ENCODE data around the gene PEX14. TPM values are rescaled to one million over a fixed set of nuclear protein-coding genes. Genes with fewer than 3 reads are reported as not detected.

The PEX14 gene
- total and polyA plus RNA-seq, 2 donors (not counting 3 experiments of a cell fraction or from before 2014, with no cell fraction given): 19.5 to 26.5 TPM

DNA sequence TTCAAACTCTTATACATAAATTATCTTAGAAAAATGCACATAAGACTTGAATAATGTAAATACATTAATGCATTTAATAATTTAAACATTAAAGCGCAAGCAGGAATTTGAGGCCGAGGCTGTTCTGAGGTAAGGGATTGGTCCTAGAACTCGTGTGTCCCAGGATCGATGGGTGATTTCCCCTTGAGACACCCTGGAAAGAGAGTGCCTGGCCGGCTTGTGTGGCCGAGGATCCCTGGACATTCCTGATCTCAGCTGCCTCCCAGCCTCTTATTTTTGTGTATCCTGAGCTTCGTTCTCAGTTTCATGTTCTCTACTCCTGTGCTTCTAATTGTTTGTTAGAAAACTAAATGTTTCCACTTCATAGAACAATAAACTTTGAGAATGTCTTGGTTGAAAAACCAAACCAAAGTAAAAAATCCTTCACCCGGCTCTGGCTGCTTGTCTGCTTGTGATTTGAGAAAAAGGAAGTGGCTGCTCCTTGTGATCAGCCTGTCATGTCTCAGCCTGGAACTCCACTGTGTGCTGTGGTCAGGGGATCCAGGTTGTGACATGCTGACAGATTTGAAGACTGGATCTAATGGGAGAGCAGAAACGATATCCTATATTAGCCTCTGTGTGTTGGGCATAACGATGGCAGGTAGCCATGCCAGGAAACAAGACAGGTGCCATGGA is 40.7 kb downstream of the PEX14 start:
- Histone ChIP-seq H4K20me1 (replicated peaks; ENCODE audit: control insufficient read depth, extremely low read depth, insufficient read depth, low read length) (no peaks in the 10 kb centered on the region), H3K9ac (replicated peaks; ENCODE audit: extremely low read depth, insufficient read depth, low read length) (no peak overlapping the region), H3K36me3 (ENCODE audit: control insufficient read depth in 2 of 2, extremely low read depth in 1 of 2, insufficient read depth in 2 of 2, low read length in 2 of 2) (no peaks in the 10 kb centered on the region), H3K4me1 (ENCODE audit: control insufficient read depth, extremely low read depth, insufficient read depth, low read length) (peaks cover 13% of the 10 kb centered on the region), H3K27ac (ENCODE audit: insufficient read depth, low read depth, low read length) (no peak overlapping the region), H3K27me3 (ENCODE audit: control insufficient read depth in 2 of 2, insufficient read depth in 2 of 2, low read length in 2 of 2) (no peaks in the 10 kb centered on the region), H3K4me3 (replicated peaks in 1 of 3; ENCODE audit: insufficient read depth in 1 of 3, low read depth in 1 of 3, low read length in 3 of 3) (no peak overlapping the region), H3K79me2 (ENCODE audit: control insufficient read depth, insufficient read depth, low read length) (peaks cover 27% of the 10 kb centered on the region), H3K9me1 (replicated peaks; ENCODE audit: control insufficient read depth, extremely low read depth, insufficient read depth, low read length) (no peaks in the 10 kb centered on the region), H2AFZ (ENCODE audit: low read depth, low read length) (no peak overlapping the region), H3K4me2 (ENCODE audit: insufficient read depth, low read length) (no peak overlapping the region), H3K9me3 (replicated peaks; ENCODE audit: control insufficient read depth, insufficient read depth, low read length) (no peaks in the 10 kb centered on the region)
- TF ChIP-seq MAX (IDR thresholded peaks at IDR 0.05; ENCODE audit: insufficient read depth, insufficient read length) (no peak), FOS (IDR thresholded peaks at IDR 0.05; ENCODE audit: borderline replicate concordance, insufficient read depth, low read length) (no peak), POLR2AphosphoS5 (IDR thresholded peaks at IDR 0.05; ENCODE audit: insufficient read depth, low read depth, low read length) (no peak), POLR2A (IDR thresholded peaks at IDR 0.05; ENCODE audit: low read depth, low read length) (no peak), MYC (IDR thresholded peaks at IDR 0.05; ENCODE audit: low read depth, low read length) (no peak), GATA2 (IDR thresholded peaks at IDR 0.05; ENCODE audit: insufficient read depth, insufficient read length, low read depth, low read length) (no peak), CTCF (IDR thresholded peaks at IDR 0.05; ENCODE audit: extremely low read depth in 1 of 2, insufficient read depth in 1 of 2, low read depth in 1 of 2, low read length in 2 of 2) (no peak), JUN (IDR thresholded peaks at IDR 0.05; ENCODE audit: borderline replicate concordance, insufficient read depth, insufficient read length, low read depth) (no peak), EZH2 (IDR thresholded peaks at IDR 0.05; ENCODE audit: borderline replicate concordance, low read depth, low read length, severe bottlenecking) (no peak)
- intact Hi-C loops (cut with micrococcal nuclease) (no loop called here), dilution Hi-C loops (cut with MboI; ENCODE audit: extremely low pct_ligation_motif_present, low sequenced_read_pairs) (no loop called here)
- CTCF ChIA-PET: no interaction called here
- BruUV-seq (replicated peaks): no TSS peak
- DNase-seq (ENCODE audit: low read depth, low spot score) (no peak), FAIRE-seq (no peak)
- POLR2A ChIA-PET: no interaction called here

Measured in endothelial cell of umbilical vein (primary cell).